Kasumi-1 (cell line): Measurements from ENCODE around the gene USP48.
"Not testable (repeated sequence)": the region's sequence is repeated elsewhere in the genome, so short reads cannot be mapped to it uniquely, and the experiment has no call there.

ENCODE experiments used
- DNase-seq, 2 experiments: peaks; one replicate each; lab custom pipeline; 2025; lab: John Stamatoyannopoulos, UW

The USP48 gene

GRCh38 chr1:21814981-21815582 is 32.1 kb upstream of the USP48 start:
- DNase-seq = no peak

- peak; percentile 47 to 50 for DNase-seq
Observed at GRCh38 chr1:21814241-21814918, 31.4 kb upstream of the USP48 start.

- DNase-seq = no peak
Observed at GRCh38 chr1:21813542-21813941, 30.6 kb upstream of the USP48 start.

DNA sequence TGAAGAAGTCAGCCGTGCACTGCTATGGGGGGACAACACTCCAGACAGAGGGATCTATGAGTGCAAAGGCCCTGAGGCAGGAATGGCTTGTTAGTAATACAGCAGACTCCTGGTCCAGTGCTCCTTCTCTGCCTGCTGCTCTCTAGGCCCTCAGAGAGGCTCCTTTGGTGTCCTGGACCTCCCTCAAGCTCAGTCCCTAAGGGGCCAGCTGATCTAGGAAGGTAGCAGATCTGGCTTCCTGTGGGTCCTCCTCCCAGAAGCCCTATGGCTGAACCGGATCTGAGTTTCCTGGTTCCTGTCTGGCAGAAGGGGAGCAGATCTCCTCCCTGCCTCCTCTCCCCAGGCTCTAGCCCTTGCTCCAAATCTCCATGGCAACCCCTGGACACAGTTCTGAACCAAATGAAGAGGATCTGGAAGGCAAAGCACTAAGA is 28.9 kb upstream of the USP48 start, which contains the start of gene LDLRAD2:
Gene LDLRAD2, plus strand, starts transcription at position 391 of the 431 bp plus-strand sequence. CDS start 187 bp downstream, outside the sequence.
- DNase-seq = no peak

DNA sequence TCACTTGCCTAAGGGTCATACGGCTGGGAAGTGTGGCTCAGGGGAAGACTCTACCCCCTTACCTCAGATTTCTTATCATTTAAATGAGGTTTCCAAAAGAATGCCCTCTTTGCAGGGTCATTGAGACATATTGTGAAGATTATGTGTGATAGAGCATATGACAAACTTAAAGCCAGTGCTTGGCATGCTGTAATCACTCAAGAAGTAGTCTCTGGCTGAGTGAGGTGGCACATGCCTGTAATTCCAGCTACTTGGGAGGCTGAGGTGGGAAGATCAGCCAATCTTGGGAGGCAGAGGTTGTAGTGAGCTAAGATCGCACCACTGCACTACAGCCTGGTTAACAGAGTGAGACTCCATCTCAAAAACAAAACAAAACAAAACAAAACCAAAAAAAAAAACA is 21.6 kb upstream of the USP48 start:
- no peak for DNase-seq

- no peak for DNase-seq
Observed at GRCh38 chr1:21801100-21801499, 18.2 kb upstream of the USP48 start.

DNA sequence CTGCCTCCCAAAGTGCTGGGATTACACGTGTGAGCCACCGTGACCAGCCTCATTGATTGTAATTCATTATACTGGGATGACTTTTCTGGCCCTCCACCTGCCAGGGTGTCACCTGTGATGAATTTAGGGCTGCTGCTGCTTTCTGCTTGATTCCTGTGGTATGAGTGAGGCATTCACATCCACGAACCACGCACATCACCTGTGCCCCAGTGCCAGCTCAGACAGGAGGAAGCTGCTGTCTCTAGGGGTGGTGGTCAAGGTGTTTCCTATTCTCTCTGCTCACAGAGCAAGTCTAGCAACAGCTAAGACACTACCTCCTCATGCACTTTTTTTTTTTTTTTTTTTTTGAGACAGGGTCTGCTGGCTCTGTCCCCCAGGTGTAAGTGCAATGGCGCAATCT is 16.8 kb upstream of the USP48 start:
- no peak for DNase-seq

- DNase-seq = no peak
Observed at GRCh38 chr1:21795075-21795474, 12.1 kb upstream of the USP48 start.

DNA sequence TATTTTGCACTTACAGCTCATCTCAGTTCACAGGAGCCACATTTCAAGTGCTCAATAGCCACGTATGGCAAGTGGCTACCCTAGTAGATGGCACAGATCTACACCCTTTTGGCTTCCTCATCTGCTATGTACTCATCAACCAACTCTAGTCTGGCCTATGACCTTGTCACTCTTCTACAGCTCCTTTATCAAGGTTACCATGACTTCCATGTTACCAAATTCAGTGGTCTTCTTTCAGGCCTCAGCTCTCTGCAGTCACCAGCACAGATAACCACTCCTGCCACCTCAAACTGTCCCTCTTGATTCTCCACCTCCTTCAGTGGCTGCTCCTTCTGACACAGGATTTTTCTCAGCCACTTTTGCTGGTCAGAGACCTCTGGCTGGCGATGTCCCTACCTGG is 11.7 kb upstream of the USP48 start:
- DNase-seq = no peak

DNA sequence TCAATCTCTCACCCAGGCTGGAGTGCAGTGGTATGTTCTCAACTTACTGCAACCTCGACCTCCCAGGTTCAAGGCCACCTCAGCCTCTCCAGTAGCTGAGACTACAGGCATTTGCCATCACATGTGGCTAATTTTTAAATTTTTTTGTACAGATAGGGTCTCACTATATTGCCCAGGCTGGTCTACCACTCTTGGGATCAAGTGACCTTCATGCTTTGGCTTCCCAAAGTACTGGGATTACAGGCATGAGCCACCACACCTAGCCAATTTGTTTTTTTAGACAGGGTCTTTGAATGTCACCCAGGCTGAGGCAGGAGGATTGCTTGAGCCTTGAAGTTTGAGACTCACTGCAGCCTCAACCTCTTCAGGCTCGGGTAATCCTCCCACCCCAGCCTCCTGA is 10.2 kb upstream of the USP48 start:
- DNase-seq = no peak

DNA sequence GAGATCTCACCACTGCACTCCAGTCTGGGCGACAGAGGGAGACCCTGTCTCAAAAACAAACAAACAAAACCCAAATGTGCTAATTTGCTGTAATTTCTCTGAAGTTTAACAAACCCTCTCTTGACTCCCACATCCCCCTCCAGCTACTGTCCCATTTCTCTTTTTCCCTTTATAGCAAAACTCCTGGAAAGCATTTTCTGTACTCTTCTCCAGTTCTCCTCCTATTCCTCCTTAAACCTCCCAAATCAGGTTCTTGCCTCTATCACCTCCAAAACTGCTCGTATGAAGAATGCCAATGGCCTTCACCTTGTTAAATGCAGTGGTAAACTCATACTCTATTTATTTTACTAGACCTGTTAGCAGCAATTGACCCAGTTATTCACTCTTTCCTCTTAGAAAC is 3.7 kb upstream of the USP48 start:
- DNase-seq = no peak

- DNase-seq = not testable (repeated sequence)
Observed at GRCh38 chr1:21785764-21786163, 2.8 kb upstream of the USP48 start.

DNA sequence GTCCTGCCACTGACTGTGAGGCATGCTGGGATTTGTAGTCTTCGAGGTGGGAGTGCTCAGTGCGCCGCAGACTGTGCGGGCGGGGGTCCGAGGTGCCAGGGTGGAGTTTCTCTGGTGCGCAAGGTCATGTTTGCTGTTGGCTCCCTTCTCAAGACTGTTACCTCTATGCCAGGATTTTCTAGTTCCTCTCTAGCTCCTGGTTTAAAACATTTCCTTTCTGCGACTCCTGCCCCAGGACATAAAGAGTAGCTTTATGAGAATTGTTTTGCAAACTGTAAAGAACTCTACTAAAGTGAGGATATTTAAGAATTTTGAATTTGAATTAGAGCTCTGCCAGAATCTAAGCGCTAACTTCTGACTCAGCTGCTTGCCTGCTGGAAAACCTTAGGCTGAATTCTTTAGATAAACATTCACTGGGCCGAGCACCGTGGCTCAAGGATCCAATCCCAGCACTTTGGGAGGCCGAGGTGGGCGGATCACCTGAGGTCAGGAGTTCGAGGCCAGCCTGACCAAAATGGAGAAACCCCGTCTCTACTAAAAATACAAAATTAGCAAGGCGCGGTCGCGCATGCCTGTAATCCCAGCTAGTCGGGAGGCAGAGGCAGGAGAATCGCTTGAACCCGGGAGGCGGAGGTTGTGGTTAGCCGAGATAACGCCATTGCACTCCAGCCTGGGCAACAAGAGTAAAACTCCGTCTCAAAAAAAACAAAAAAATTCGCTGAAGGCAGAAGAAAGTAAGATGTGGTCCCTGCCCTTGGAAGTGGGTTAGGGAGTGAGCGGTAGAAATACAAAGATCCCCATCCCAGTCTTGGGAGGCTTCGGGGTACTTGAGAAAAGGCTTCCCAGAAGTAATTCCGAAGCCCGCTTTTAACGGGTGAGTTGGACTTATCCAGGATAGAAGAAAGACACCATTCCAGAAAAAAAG is 992 bp upstream of the USP48 start:
- DNase-seq = peak; percentile 89 to 95

GRCh38 chr1:21782349-21782867 is 541 bp downstream of the USP48 start:
- peak; percentile 49 to 65 for DNase-seq

- peak; percentile 33 to 49 for DNase-seq
Observed at GRCh38 chr1:21781815-21782348, 1.1 kb downstream of the USP48 start.

- DNase-seq = no peak
Observed at GRCh38 chr1:21779613-21780521, 3.1 kb downstream of the USP48 start.

DNA sequence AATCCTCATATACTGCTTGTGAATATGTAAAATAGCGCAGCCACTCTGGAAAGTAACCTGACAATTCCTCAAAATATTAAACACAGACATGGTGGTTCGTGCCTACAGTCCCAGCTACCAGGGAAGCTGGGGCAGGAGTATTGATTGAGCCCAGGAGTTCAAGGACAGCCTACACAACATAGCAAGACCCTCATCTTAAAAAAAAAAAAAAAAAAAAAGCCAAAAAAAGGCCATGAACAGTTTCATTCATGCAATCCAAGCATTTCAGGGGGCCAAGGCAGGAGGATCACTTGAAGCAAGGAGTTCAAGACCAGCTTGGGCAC is 4.6 kb downstream of the USP48 start:
- no peak for DNase-seq

DNA sequence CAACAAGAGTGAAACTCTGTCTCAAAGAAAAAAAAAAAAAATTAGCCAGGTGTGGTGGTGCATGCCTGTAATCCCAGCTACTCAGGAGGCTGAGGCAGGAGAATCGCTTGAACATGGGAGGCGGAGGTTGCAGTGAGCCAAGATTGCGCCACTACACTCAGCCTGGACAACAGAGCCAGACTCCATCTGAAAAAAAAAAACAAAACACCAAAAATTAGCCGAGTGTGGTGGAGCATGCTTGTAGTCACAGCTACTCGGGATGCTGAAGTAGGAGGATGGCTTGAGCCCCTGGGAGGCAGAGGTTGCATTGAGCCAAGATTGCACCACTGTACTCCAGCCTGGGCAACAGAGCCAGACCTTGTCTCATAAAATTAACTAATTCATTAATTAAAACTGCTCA is 6.0 kb downstream of the USP48 start:
- DNase-seq = not testable (repeated sequence)

- DNase-seq = no peak
Observed at GRCh38 chr1:21775985-21776562, 6.9 kb downstream of the USP48 start.

DNA sequence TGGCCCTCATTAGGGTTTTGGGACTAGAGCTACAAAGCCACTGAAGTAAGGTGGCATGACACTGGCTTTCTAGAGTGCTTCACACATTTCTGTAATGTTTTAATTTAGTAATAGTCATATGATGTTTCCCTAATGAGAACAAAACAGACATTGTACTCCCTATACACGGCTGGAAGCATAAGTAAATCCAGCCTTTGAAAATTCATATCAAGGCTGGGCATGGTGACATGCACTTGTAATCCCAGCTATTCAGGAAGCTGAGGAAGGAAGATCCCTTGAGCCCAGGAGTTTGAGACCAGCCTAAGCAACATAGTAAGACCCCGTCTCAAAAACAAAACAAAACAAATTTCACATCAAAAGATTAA is 7.4 kb downstream of the USP48 start:
- DNase-seq = no peak
